Measurements from ENCODE around the gene MAN1A1.
"Not testable (repeated sequence)": the region's sequence is repeated elsewhere in the genome, so short reads cannot be mapped to it uniquely, and the experiment has no call there.

Gene MAN1A1

GRCh38 chr6:119156757-119157505 lies 192.6 kb downstream of the MAN1A1 start:
- no peaks in the 10 kb centered on the region for H3F3A ChIP-seq (ENCODE audit: insufficient read depth)
- no peaks in the 10 kb centered on the region for H4K20me1 ChIP-seq (ENCODE audit: low read depth, low read length)
- H3K9me2 ChIP-seq (replicated peaks; ENCODE audit: insufficient read depth, low read length), result no peaks in the 10 kb centered on the region
- H3K79me2 ChIP-seq (ENCODE audit: insufficient read depth, low read length), result no peaks in the 10 kb centered on the region
- no peaks in the 10 kb centered on the region for H3K36me3 ChIP-seq (ENCODE audit: low read length)
- H3K27ac ChIP-seq (ENCODE audit: low read depth, low read length), result no peak overlapping the region
- no peak overlapping the region for H3K9ac ChIP-seq (ENCODE audit: low read length)
- H3K27me3 ChIP-seq (ENCODE audit: low read length), result no peaks in the 10 kb centered on the region; the same call in 1 of the 2 replicates
- H2AFZ ChIP-seq (ENCODE audit: low read depth, low read length, severe bottlenecking), result no peak overlapping the region
- no peaks in the 10 kb centered on the region for H3K9me3 ChIP-seq (ENCODE audit: insufficient read depth, low read length)
- no peak for TF ChIP-seq EZH2phosphoT487 (conservative IDR thresholded peaks at IDR 0.05; ENCODE audit: low read length)
- no peak for TF ChIP-seq CTCF (IDR thresholded peaks at IDR 0.05; ENCODE audit: insufficient read depth, low read length, poor library complexity, severe bottlenecking)
- no peak overlapping the region for H3K4me3 ChIP-seq (ENCODE audit: insufficient read depth, low read length, poor library complexity, severe bottlenecking)
- no peak overlapping the region for H3K4me2 ChIP-seq (ENCODE audit: low read depth, low read length, poor library complexity, severe bottlenecking)

GRCh38 chr6:119156082-119156481 lies 193.5 kb downstream of the MAN1A1 start:
- H3K9me3 ChIP-seq (ENCODE audit: insufficient read depth, low read length); H3K4me2 ChIP-seq (ENCODE audit: low read depth, low read length, poor library complexity, severe bottlenecking); H3K36me3 ChIP-seq (ENCODE audit: low read length); H2AFZ ChIP-seq (ENCODE audit: low read depth, low read length, severe bottlenecking); H3K9me2 ChIP-seq (replicated peaks; ENCODE audit: insufficient read depth, low read length); H3K9ac ChIP-seq (ENCODE audit: low read length); H3K79me2 ChIP-seq (ENCODE audit: insufficient read depth, low read length); H4K20me1 ChIP-seq (ENCODE audit: low read depth, low read length); H3K27ac ChIP-seq (ENCODE audit: low read depth, low read length); H3F3A ChIP-seq (ENCODE audit: insufficient read depth); H3K27me3 ChIP-seq (ENCODE audit: low read length); H3K4me3 ChIP-seq (ENCODE audit: insufficient read depth, low read length, poor library complexity, severe bottlenecking): not testable (repeated sequence)

- TF ChIP-seq EZH2phosphoT487 (conservative IDR thresholded peaks at IDR 0.05; ENCODE audit: low read length), result no peak
- TF ChIP-seq CTCF (IDR thresholded peaks at IDR 0.05; ENCODE audit: insufficient read depth, low read length, poor library complexity, severe bottlenecking), result no peak
- no peak overlapping the region for H3K4me3 ChIP-seq (ENCODE audit: insufficient read depth, low read length, poor library complexity, severe bottlenecking)
- H2AFZ ChIP-seq (ENCODE audit: low read depth, low read length, severe bottlenecking), result no peak overlapping the region
- H3K79me2 ChIP-seq (ENCODE audit: insufficient read depth, low read length), result no peaks in the 10 kb centered on the region
- no peaks in the 10 kb centered on the region for H3K9me3 ChIP-seq (ENCODE audit: insufficient read depth, low read length)
- H3K36me3 ChIP-seq (ENCODE audit: low read length), result no peaks in the 10 kb centered on the region
- no peaks in the 10 kb centered on the region for H4K20me1 ChIP-seq (ENCODE audit: low read depth, low read length)
- H3K9me2 ChIP-seq (replicated peaks; ENCODE audit: insufficient read depth, low read length), result no peaks in the 10 kb centered on the region
- H3K4me2 ChIP-seq (ENCODE audit: low read depth, low read length, poor library complexity, severe bottlenecking), result no peak overlapping the region
- no peak overlapping the region for H3K27ac ChIP-seq (ENCODE audit: low read depth, low read length)
- H3F3A ChIP-seq (ENCODE audit: insufficient read depth), result no peaks in the 10 kb centered on the region
- no peak overlapping the region for H3K9ac ChIP-seq (ENCODE audit: low read length)
- no peaks in the 10 kb centered on the region for H3K27me3 ChIP-seq (ENCODE audit: low read length)
Measured at GRCh38 chr6:119152187-119152586, 197.4 kb downstream of the MAN1A1 start.

GRCh38 chr6:119148825-119149525 lies 200.6 kb downstream of the MAN1A1 start:
- Histone ChIP-seq H3K4me3 (ENCODE audit: insufficient read depth, low read length, poor library complexity, severe bottlenecking) (no peak overlapping the region), H3K27ac (ENCODE audit: low read depth, low read length) (no peak overlapping the region), H2AFZ (ENCODE audit: low read depth, low read length, severe bottlenecking) (no peak overlapping the region), H3K4me2 (ENCODE audit: low read depth, low read length, poor library complexity, severe bottlenecking) (no peak overlapping the region), H3K27me3 (ENCODE audit: low read length) (no peaks in the 10 kb centered on the region), H4K20me1 (ENCODE audit: low read depth, low read length) (no peaks in the 10 kb centered on the region), H3K36me3 (ENCODE audit: low read length) (no peaks in the 10 kb centered on the region), H3K79me2 (ENCODE audit: insufficient read depth, low read length) (no peaks in the 10 kb centered on the region), H3K9ac (ENCODE audit: low read length) (no peak overlapping the region), H3K9me2 (replicated peaks; ENCODE audit: insufficient read depth, low read length) (no peaks in the 10 kb centered on the region), H3F3A (ENCODE audit: insufficient read depth) (no peaks in the 10 kb centered on the region), H3K9me3 (ENCODE audit: insufficient read depth, low read length) (no peaks in the 10 kb centered on the region)
- no peak for TF ChIP-seq CTCF (IDR thresholded peaks at IDR 0.05; ENCODE audit: insufficient read depth, low read length, poor library complexity, severe bottlenecking)
- no peak for TF ChIP-seq EZH2phosphoT487 (conservative IDR thresholded peaks at IDR 0.05; ENCODE audit: low read length)

Measured in SU-DHL-6 (cell line).